LNCAP (cell line): ENCODE data around the gene C22orf31.

ENCODE experiments used
- CTCF ChIP-seq: fragments of 450-650 bp; IDR thresholded peaks from 2 replicates; pipeline ENCODE4 v1.5.1; 2017; ENCODE audit warnings: mild to moderate bottlenecking

The C22orf31 gene

GRCh38 chr22:29072193-29072978 lies 10.8 kb upstream of the C22orf31 start:
- TF ChIP-seq CTCF, result no peak

- TF ChIP-seq CTCF, result no peak
These were observed 9.8 kb upstream of the C22orf31 start for GRCh38 chr22:29071261-29072045.

GRCh38 chr22:29070490-29070889 lies 8.9 kb upstream of the C22orf31 start:
- no peak for TF ChIP-seq CTCF

- TF ChIP-seq CTCF, result no peak
These were observed 7.8 kb upstream of the C22orf31 start for GRCh38 chr22:29069463-29069862.

GRCh38 chr22:29065468-29066190 lies 4.0 kb upstream of the C22orf31 start:
- TF ChIP-seq CTCF, result no peak

GRCh38 chr22:29062286-29062821 lies 723 bp upstream of the C22orf31 start:
- no peak for TF ChIP-seq CTCF

GRCh38 chr22:29060931-29061330 lies 700 bp downstream of the C22orf31 start:
- TF ChIP-seq CTCF, result no peak
